ENCODE data around the gene LSM14B.
"Not testable (repeated sequence)": the region's sequence is repeated elsewhere in the genome, so short reads cannot be mapped to it uniquely, and the experiment has no call there.

Gene LSM14B

DNA sequence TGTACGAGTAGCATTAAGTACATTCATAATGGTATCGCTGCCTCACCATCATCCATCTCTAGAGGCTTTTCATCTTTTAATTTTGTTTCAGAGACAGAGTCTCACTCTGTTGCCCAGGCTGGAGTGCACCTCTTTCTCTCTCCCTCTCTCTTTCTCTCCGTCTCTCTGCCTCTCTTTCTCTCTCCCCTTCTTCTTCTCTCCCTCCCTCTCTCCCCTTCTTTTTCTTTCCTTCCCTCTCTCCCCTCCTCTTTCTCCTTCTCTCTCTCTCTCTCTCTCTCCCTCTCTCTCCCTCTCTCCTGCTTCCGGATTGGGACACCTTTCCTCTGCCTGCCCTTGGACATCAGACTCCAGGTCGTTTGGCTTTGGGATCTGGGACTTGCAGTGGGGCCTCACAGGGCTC, 39.0 kb upstream of the LSM14B start:
- Histone ChIP-seq H4K8ac (ENCODE audit: low read depth, low read length) (no peak overlapping the region), H3K14ac (ENCODE audit: low read length) (no peak overlapping the region), H2BK120ac (ENCODE audit: insufficient read depth, low read length, poor library complexity) (no peak overlapping the region), H3K18ac (ENCODE audit: low read length) (no peak overlapping the region), H3K4me2 (ENCODE audit: low read length) (no peak overlapping the region), H3K9ac (ENCODE audit: low read length) (no peak overlapping the region), H3K27ac (ENCODE audit: low read depth, low read length) (no peak overlapping the region), H3K4me3 (ENCODE audit: low read depth, low read length) (no peak overlapping the region), H2BK5ac (ENCODE audit: low read depth, low read length, poor library complexity) (no peak overlapping the region), H3K23ac (ENCODE audit: low read length) (no peak overlapping the region), H2AFZ (ENCODE audit: insufficient read depth, low read length, poor library complexity) (no peak overlapping the region), H3K79me1 (ENCODE audit: low read length) (no peaks in the 10 kb centered on the region), H3K4me1 (ENCODE audit: control insufficient read depth in 1 of 2, insufficient read depth in 2 of 2, low read length in 2 of 2) (peaks cover 5 to 11% of the 10 kb centered on the region in 2 experiments), H2AK5ac (ENCODE audit: low read length) (no peak overlapping the region), H3K27me3 (ENCODE audit: insufficient read depth, low read length) (no peaks in the 10 kb centered on the region), H3K4ac (ENCODE audit: low read depth, low read length) (no peak overlapping the region), H4K91ac (ENCODE audit: low read depth, low read length) (no peak overlapping the region), H3K9me3 (ENCODE audit: insufficient read depth, low read depth, low read length) (peaks cover 10% of the 10 kb centered on the region), H4K12ac (ENCODE audit: low read depth, low read length) (no peak overlapping the region), H3K79me2 (ENCODE audit: control insufficient read depth, insufficient read depth, low read length, poor library complexity) (no peaks in the 10 kb centered on the region), H3K36me3 (ENCODE audit: control insufficient read depth in 1 of 2, insufficient read depth in 2 of 2, low read length in 2 of 2) (no peaks in the 10 kb centered on the region), H2BK12ac (ENCODE audit: low read length) (no peak overlapping the region)
- no CpG with 5 or more reads among the region's 5 CpGs for WGBS (ENCODE audit: extremely low coverage, insufficient coverage, insufficient read length)
- DNase-seq, result no peak

DNA sequence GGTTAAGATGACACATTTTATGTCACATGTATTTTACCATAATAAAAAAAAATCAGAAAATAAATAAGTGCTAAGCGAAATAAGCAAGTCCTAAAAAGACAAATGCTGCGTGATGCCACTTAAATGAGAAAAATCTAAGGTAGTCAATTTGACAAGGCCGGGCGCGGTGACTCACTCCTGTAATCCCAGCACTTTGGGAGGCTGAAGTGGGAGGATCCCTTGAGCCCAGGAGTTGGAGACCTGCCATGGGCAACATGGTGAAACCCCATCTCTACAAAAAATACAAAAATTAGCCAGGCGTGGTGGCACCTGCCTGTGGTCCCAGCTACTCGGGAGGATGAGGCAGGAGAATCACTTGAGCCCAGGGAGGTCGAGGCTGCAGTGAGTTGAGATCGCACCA, 38.1 kb upstream of the LSM14B start:
- H2BK12ac ChIP-seq (ENCODE audit: low read length); H3K4ac ChIP-seq (ENCODE audit: low read depth, low read length); H3K4me3 ChIP-seq (ENCODE audit: low read depth, low read length); H3K79me2 ChIP-seq (ENCODE audit: control insufficient read depth, insufficient read depth, low read length, poor library complexity); H3K4me2 ChIP-seq (ENCODE audit: low read length); H2AK5ac ChIP-seq (ENCODE audit: low read length); H2BK5ac ChIP-seq (ENCODE audit: low read depth, low read length, poor library complexity); H4K8ac ChIP-seq (ENCODE audit: low read depth, low read length); H3K14ac ChIP-seq (ENCODE audit: low read length); H3K36me3 ChIP-seq (ENCODE audit: control insufficient read depth in 1 of 2, insufficient read depth in 2 of 2, low read length in 2 of 2); H3K9me3 ChIP-seq (ENCODE audit: insufficient read depth, low read depth, low read length); H3K23ac ChIP-seq (ENCODE audit: low read length); H3K18ac ChIP-seq (ENCODE audit: low read length); H4K91ac ChIP-seq (ENCODE audit: low read depth, low read length); H4K12ac ChIP-seq (ENCODE audit: low read depth, low read length); H2AFZ ChIP-seq (ENCODE audit: insufficient read depth, low read length, poor library complexity); H3K79me1 ChIP-seq (ENCODE audit: low read length); H3K27me3 ChIP-seq (ENCODE audit: insufficient read depth, low read length); H3K27ac ChIP-seq (ENCODE audit: low read depth, low read length); H3K9ac ChIP-seq (ENCODE audit: low read length); H2BK120ac ChIP-seq (ENCODE audit: insufficient read depth, low read length, poor library complexity): not testable (repeated sequence)
- H3K4me1 ChIP-seq (ENCODE audit: control insufficient read depth in 1 of 2, insufficient read depth in 2 of 2, low read length in 2 of 2), result peaks cover 5 to 11% of the 10 kb centered on the region in 2 experiments
- peak in 1 of 2 donors; percentile 47 for DNase-seq
- no CpG with 5 or more reads among the region's 9 CpGs for WGBS (ENCODE audit: extremely low coverage, insufficient coverage, insufficient read length)

DNA sequence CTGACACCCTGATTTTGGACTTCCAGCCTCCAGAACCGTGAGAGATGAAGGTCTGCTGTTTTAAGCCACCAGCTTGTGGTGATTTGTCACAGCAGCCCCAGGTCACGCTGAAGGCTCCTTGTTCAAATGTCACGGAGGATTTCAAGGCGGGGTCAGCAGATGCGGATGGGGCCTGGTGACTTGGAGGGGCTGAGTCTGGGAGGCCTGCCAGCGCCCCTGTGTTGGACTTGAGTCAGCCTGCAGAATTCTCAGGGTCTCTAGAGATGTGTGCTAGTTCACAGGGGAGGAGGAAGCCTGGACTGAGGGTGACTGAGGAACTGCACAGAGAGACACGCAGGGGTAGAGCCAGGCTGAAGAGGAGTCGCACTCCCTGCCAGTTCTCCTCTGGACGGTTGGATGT, 37.1 kb upstream of the LSM14B start:
- no peak for DNase-seq
- no peak overlapping the region for H2AFZ ChIP-seq (ENCODE audit: insufficient read depth, low read length, poor library complexity)
- no peaks in the 10 kb centered on the region for H3K36me3 ChIP-seq (ENCODE audit: control insufficient read depth in 1 of 2, insufficient read depth in 2 of 2, low read length in 2 of 2)
- no peaks in the 10 kb centered on the region for H3K79me2 ChIP-seq (ENCODE audit: control insufficient read depth, insufficient read depth, low read length, poor library complexity)
- H3K27ac ChIP-seq (ENCODE audit: low read depth, low read length), result no peak overlapping the region
- no peak overlapping the region for H2BK5ac ChIP-seq (ENCODE audit: low read depth, low read length, poor library complexity)
- H3K9me3 ChIP-seq (ENCODE audit: insufficient read depth, low read depth, low read length), result peaks cover 10% of the 10 kb centered on the region
- peak overlapping the region; percentile 34 for H4K91ac ChIP-seq (ENCODE audit: low read depth, low read length)
- H3K4me3 ChIP-seq (ENCODE audit: low read depth, low read length), result no peak overlapping the region
- peaks cover 5 to 11% of the 10 kb centered on the region in 2 experiments for H3K4me1 ChIP-seq (ENCODE audit: control insufficient read depth in 1 of 2, insufficient read depth in 2 of 2, low read length in 2 of 2)
- no peak overlapping the region for H3K4me2 ChIP-seq (ENCODE audit: low read length)
- no peak overlapping the region for H3K9ac ChIP-seq (ENCODE audit: low read length)
- no peaks in the 10 kb centered on the region for H3K27me3 ChIP-seq (ENCODE audit: insufficient read depth, low read length)
- H2BK12ac ChIP-seq (ENCODE audit: low read length), result no peak overlapping the region
- no peak overlapping the region for H3K14ac ChIP-seq (ENCODE audit: low read length)
- no peak overlapping the region for H2BK120ac ChIP-seq (ENCODE audit: insufficient read depth, low read length, poor library complexity)
- no CpG with 5 or more reads among the region's 9 CpGs for WGBS (ENCODE audit: extremely low coverage, insufficient coverage, insufficient read length)
- no peak overlapping the region for H4K12ac ChIP-seq (ENCODE audit: low read depth, low read length)
- H3K18ac ChIP-seq (ENCODE audit: low read length), result no peak overlapping the region
- H2AK5ac ChIP-seq (ENCODE audit: low read length), result no peak overlapping the region
- peaks cover 3% of the 10 kb centered on the region for H3K79me1 ChIP-seq (ENCODE audit: low read length)
- no peak overlapping the region for H4K8ac ChIP-seq (ENCODE audit: low read depth, low read length)
- no peak overlapping the region for H3K23ac ChIP-seq (ENCODE audit: low read length)
- H3K4ac ChIP-seq (ENCODE audit: low read depth, low read length), result no peak overlapping the region

DNA sequence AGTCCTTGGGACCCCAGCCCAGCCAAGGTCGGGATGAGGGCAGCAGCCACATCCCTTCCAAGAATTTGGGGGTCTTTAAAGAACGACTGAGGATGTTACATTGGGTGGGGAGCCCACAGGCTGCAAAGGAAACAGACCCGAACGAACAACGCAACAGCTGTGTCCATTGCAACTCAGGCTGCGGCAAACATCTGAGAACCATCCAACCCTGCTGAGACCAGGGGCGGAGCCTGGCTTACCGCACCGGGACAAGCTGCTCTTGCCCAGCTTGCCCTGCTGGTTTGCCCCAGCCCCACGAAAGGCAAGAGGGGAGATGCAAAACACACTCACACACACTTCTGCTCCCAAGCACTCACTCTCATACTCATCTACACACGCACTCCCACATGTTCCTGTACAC, 35.0 kb upstream of the LSM14B start:
- Histone ChIP-seq H3K9ac (ENCODE audit: low read length) (no peak overlapping the region), H4K91ac (ENCODE audit: low read depth, low read length) (no peak overlapping the region), H4K12ac (ENCODE audit: low read depth, low read length) (no peak overlapping the region), H2BK5ac (ENCODE audit: low read depth, low read length, poor library complexity) (no peak overlapping the region), H3K27me3 (ENCODE audit: insufficient read depth, low read length) (no peaks in the 10 kb centered on the region), H2BK12ac (ENCODE audit: low read length) (no peak overlapping the region), H3K79me1 (ENCODE audit: low read length) (peaks cover 3% of the 10 kb centered on the region), H3K4ac (ENCODE audit: low read depth, low read length) (no peak overlapping the region), H2AFZ (ENCODE audit: insufficient read depth, low read length, poor library complexity) (no peak overlapping the region), H3K4me1 (ENCODE audit: control insufficient read depth in 1 of 2, insufficient read depth in 2 of 2, low read length in 2 of 2) (peaks cover 5 to 11% of the 10 kb centered on the region in 2 experiments), H3K79me2 (ENCODE audit: control insufficient read depth, insufficient read depth, low read length, poor library complexity) (no peaks in the 10 kb centered on the region), H3K9me3 (ENCODE audit: insufficient read depth, low read depth, low read length) (peaks cover 10% of the 10 kb centered on the region), H3K36me3 (ENCODE audit: control insufficient read depth in 1 of 2, insufficient read depth in 2 of 2, low read length in 2 of 2) (no peaks in the 10 kb centered on the region), H3K27ac (ENCODE audit: low read depth, low read length) (no peak overlapping the region), H3K4me3 (ENCODE audit: low read depth, low read length) (peak overlapping the region; percentile 47), H3K14ac (ENCODE audit: low read length) (no peak overlapping the region), H4K8ac (ENCODE audit: low read depth, low read length) (no peak overlapping the region), H3K23ac (ENCODE audit: low read length) (no peak overlapping the region), H2BK120ac (ENCODE audit: insufficient read depth, low read length, poor library complexity) (no peak overlapping the region), H3K4me2 (ENCODE audit: low read length) (no peak overlapping the region), H3K18ac (ENCODE audit: low read length) (no peak overlapping the region), H2AK5ac (ENCODE audit: low read length) (no peak overlapping the region)
- no CpG with 5 or more reads among the region's 11 CpGs for WGBS (ENCODE audit: extremely low coverage, insufficient coverage, insufficient read length)
- peak in 1 of 2 donors; percentile 61 for DNase-seq

All from trophoblast cell (in vitro differentiated cells and primary cell).